ENCODE results near the gene HEPN1.

- TF ChIP-seq CTCF (IDR thresholded peaks at IDR 0.05): no peak
- TF ChIP-seq POLR2A (IDR thresholded peaks at IDR 0.05): no peak
These were observed 3.3 kb upstream of the HEPN1 start for GRCh38 chr11:124915541-124916369.
